Upper lobe of left lung (tissue), 4 donors: Measurements from ENCODE around the gene TAF1D.

ENCODE experiments used
- POLR2A ChIP-seq, 4 donors: fragments of 450-650 bp; IDR thresholded peaks; one replicate each; pipeline ENCODE4 v1.5.1; 2016 to 2017; ENCODE audit warnings: antibody characterized with exemption in 4 of 4, mild to moderate bottlenecking in 2 of 4
- TF ChIP-seq, protein P1 (sequence below), 6 experiments: fragments of 450-650 bp in 4 of 6; fragments of 200-600 bp in 2 of 6; sonication (generic) in 2 of 6; IDR thresholded peaks; one replicate each; pipeline ENCODE4 v1.5.1; 2016 to 2019; ENCODE audit warnings: antibody characterized with exemption in 6 of 6

DNA sequence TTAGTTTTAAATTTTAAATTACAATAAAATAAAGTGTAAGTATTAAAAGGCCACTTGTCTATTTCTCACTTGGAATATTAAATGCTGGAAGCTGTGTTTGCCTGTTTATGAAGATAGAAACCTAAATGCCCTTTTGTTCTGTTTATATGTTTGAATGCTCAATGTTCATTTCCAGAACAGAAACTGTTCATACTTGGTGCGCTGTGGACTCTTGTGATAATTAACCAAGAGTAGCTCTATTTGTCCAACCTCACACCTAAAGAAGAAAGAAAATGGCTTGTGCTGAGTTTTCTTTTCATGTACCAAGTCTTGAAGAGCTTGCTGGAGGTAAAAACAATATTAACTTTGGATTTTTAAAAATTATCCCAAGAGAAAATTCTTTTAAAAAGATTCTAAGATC lies 5.8 kb upstream of the TAF1D start:
- TF ChIP-seq POLR2A (IDR thresholded peaks at IDR 0.05): no peak
- TF ChIP-seq, protein P1, sequence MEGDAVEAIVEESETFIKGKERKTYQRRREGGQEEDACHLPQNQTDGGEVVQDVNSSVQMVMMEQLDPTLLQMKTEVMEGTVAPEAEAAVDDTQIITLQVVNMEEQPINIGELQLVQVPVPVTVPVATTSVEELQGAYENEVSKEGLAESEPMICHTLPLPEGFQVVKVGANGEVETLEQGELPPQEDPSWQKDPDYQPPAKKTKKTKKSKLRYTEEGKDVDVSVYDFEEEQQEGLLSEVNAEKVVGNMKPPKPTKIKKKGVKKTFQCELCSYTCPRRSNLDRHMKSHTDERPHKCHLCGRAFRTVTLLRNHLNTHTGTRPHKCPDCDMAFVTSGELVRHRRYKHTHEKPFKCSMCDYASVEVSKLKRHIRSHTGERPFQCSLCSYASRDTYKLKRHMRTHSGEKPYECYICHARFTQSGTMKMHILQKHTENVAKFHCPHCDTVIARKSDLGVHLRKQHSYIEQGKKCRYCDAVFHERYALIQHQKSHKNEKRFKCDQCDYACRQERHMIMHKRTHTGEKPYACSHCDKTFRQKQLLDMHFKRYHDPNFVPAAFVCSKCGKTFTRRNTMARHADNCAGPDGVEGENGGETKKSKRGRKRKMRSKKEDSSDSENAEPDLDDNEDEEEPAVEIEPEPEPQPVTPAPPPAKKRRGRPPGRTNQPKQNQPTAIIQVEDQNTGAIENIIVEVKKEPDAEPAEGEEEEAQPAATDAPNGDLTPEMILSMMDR (IDR thresholded peaks at IDR 0.05): no peak
